ENCODE results near the gene DPYSL4. TPM values are rescaled to one million over a fixed set of nuclear protein-coding genes. Genes with fewer than 3 reads are reported as not detected.
A peak's percentile ranks its signal among the peaks of the same experiment; 100 is the strongest.

Gene DPYSL4
- total RNA-seq, result under 1 TPM in 1 of 4 donors, not detected in 3; 0.79 TPM

- in situ Hi-C loops (cut with MboI; ENCODE audit: low pct_ligation_motif_present in 1 of 4, low pct_unique_long_range_greater_than_20kb in 1 of 4, low sequenced_read_pairs in 3 of 4) (no loop called here), intact Hi-C loops (cut with DNase I; ENCODE audit: low total_unique reads) (no loop called here)
- 13% methylated on average over 36 of the region's 109 CpGs; no CpG with 5 or more reads in 1 of the 2 donors for WGBS, 2 donors (ENCODE audit: low coverage in 1 of 2)
- Histone ChIP-seq H3K4me1 (peaks cover 0 to 23% (median 17%) of the 10 kb centered on the region in 4 donors), H3K27me3 (peaks cover 79% of the 10 kb centered on the region), H3K36me3 (no peaks in the 10 kb centered on the region), H3K9me3 (no peaks in the 10 kb centered on the region), H3K27ac (no peak within 1 kb of the TSS), H3K4me3 (peak within 1 kb of the TSS in 2 of 4 donors; percentile 12 to 39)
- DNase-seq, result no peak
- TF ChIP-seq EP300 (IDR thresholded peaks at IDR 0.05; ENCODE audit: low read depth) (no peak), POLR2AphosphoS5 (IDR thresholded peaks at IDR 0.05) (no peak), POLR2A (IDR thresholded peaks at IDR 0.05) (no peak)
- TF ChIP-seq, protein P1, sequence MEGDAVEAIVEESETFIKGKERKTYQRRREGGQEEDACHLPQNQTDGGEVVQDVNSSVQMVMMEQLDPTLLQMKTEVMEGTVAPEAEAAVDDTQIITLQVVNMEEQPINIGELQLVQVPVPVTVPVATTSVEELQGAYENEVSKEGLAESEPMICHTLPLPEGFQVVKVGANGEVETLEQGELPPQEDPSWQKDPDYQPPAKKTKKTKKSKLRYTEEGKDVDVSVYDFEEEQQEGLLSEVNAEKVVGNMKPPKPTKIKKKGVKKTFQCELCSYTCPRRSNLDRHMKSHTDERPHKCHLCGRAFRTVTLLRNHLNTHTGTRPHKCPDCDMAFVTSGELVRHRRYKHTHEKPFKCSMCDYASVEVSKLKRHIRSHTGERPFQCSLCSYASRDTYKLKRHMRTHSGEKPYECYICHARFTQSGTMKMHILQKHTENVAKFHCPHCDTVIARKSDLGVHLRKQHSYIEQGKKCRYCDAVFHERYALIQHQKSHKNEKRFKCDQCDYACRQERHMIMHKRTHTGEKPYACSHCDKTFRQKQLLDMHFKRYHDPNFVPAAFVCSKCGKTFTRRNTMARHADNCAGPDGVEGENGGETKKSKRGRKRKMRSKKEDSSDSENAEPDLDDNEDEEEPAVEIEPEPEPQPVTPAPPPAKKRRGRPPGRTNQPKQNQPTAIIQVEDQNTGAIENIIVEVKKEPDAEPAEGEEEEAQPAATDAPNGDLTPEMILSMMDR (IDR thresholded peaks at IDR 0.05), result no peak
These were observed at the start of gene DPYSL4 for GRCh38 chr10:132186488-132187429. Gene DPYSL4, plus strand, starts transcription at chr10:132186948. Its CDS starts 116 bp downstream, at chr10:132187064.

DNA sequence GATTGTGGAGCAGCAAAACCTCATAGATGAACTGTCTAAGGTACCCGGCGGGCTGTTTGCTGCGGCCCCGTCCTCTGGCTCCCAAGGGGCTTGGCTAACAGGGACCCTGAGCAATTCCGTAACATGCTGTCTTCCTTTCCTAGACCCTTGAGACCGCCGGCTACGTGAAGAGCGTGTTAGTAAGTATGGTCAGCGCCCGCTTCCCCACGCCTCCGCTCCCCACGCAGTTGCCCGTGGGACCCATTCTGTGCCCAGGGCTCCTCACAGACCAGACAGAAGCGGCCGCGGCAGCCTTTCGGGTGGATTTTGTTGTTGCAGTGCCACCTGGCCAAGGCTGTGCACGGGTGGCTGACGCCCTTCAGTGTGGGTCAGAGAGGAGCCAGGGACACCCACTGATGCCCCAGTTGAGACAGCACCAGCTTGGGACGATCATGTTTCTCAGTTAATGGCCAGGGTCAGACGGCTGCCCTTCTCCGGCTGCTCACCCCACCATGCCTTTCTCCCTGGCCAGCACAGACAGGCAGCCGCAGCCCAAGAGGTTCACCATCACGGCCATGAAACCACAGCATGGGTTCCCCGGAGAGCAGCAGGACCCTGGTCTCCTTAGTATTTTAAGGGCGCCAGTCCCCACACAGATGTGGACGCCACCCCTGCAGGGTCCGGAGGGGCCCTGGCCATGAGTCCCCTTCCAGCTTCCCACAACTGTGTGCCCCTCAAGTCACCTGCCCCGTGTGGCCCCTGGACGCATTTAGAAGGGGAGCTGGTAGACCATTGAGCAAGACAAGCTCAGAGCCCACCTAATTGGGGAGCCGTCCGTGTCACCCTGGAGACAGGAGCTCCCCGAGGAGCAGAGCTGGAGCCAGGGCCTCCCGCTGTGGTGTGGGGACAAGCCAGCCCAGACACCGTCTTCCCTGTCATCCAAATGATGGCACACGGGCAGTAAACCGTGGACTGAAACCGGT, 49.4 kb upstream of the DPYSL4 start:
- intact Hi-C loops (cut with DNase I; ENCODE audit: low total_unique reads) (no loop called here), in situ Hi-C loops (cut with MboI; ENCODE audit: low pct_ligation_motif_present in 1 of 4, low pct_unique_long_range_greater_than_20kb in 1 of 4, low sequenced_read_pairs in 3 of 4) (loop anchor here in 2 of 4 donors (25.0 kb wide), 1 partner anchor 250 kb away; no protein-coding TSS in a partner anchor)
- H3K4me1 ChIP-seq, result no peaks in the 10 kb centered on the region
- 90 to 94% methylated on average over 6 to 40 of the region's 40 CpGs for WGBS, 2 donors (ENCODE audit: low coverage in 1 of 2)
- H3K4me3 ChIP-seq, result no peak overlapping the region
- no peak for DNase-seq
- no peaks in the 10 kb centered on the region for H3K36me3 ChIP-seq
- no peak overlapping the region for H3K27ac ChIP-seq
- no peak for TF ChIP-seq POLR2AphosphoS5 (IDR thresholded peaks at IDR 0.05)
- TF ChIP-seq, protein P1 (IDR thresholded peaks at IDR 0.05), result no peak
- TF ChIP-seq POLR2A (IDR thresholded peaks at IDR 0.05), result no peak
- no peak for TF ChIP-seq EP300 (IDR thresholded peaks at IDR 0.05; ENCODE audit: low read depth)
- no peaks in the 10 kb centered on the region for H3K9me3 ChIP-seq
- peaks cover 8% of the 10 kb centered on the region for H3K27me3 ChIP-seq

DNA sequence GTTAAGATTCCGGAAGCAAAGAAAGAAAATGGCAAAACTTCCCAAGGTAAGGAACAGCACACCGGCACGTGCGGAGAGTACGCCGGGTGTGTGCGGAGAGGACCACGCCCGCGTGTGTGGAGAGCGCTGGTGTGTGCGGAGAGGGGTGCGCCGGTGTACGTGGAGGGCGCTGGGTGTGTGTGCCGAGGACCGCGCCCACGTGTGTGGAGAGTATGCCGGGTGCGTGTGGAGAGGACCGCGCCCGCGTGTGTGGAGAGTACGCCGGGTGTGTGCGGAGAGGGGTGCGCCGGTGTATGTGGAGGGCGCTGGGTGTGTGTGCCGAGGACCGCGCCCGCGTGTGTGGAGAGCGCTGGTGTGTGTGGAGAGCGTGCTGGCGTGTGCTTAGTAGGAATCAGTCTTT, 48.6 kb upstream of the DPYSL4 start:
- Histone ChIP-seq H3K27me3 (peaks cover 8% of the 10 kb centered on the region), H3K36me3 (no peaks in the 10 kb centered on the region), H3K9me3 (no peaks in the 10 kb centered on the region), H3K4me1 (no peaks in the 10 kb centered on the region), H3K27ac (no peak overlapping the region), H3K4me3 (no peak overlapping the region)
- no peak for TF ChIP-seq EP300 (IDR thresholded peaks at IDR 0.05; ENCODE audit: low read depth)
- TF ChIP-seq POLR2A (IDR thresholded peaks at IDR 0.05), result no peak
- TF ChIP-seq POLR2AphosphoS5 (IDR thresholded peaks at IDR 0.05), result no peak
- TF ChIP-seq, protein P1 (IDR thresholded peaks at IDR 0.05), result no peak
- intact Hi-C loops (cut with DNase I; ENCODE audit: low total_unique reads) (no loop called here), in situ Hi-C loops (cut with MboI; ENCODE audit: low pct_ligation_motif_present in 1 of 4, low pct_unique_long_range_greater_than_20kb in 1 of 4, low sequenced_read_pairs in 3 of 4) (loop anchor here in 2 of 4 donors (25.0 kb wide), 1 partner anchor 251 kb away; no protein-coding TSS in a partner anchor)
- WGBS, 2 donors (ENCODE audit: low coverage in 1 of 2), result 76 to 86% methylated on average over 27 to 40 of the region's 40 CpGs
- DNase-seq, result no peak
